Head of caudate nucleus (tissue), 42 donors: Measurements from ENCODE around the gene CACFD1.

Experiments
- DNase-seq, 42 donors: peaks; one replicate each; pipeline versions ENCODE4 v3.0.0 to v3.0.0-alpha.2; 2020 to 2021; ENCODE audit warnings: mixed read lengths in 7 of 42
- intact Hi-C: fragments of 100-400 bp; cut with DNase I; formaldehyde crosslinking; loops from one replicate; pipeline ENCODE4 v1.15.0; 2022

Gene CACFD1

DNA sequence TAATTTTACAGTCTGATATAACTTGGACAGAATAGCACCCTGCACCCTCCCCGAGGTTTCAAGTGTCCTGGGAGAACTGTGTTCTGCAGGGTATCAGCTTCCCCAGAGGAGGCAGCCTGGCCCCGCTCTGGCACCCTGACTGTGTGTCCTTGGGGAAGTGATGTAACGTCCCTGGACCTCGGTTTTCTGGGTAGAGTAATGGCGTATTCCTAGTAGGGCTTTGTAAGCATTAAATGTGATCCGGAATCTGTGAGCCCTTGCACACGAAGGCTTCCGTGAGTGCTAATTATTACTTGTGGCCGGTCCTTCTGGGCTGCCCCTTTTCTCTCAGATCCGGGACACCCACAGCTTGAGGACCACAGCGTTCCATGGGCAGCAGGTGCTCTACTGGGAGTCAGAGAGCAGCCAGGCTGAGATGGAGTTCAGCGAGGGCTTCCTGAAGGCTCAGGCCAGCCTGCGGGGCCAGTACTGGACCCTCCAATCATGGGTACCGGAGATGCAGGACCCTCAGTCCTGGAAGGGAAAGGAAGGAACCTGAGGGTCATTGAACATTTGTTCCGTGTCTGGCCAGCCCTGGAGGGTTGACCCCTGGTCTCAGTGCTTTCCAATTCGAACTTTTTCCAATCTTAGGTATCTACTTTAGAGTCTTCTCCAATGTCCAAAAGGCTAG lies 1.0 kb upstream of the CACFD1 start:
- intact Hi-C loops = loop anchor here (5.0 kb wide), 1 partner anchor 41 kb away; the partner anchor contains the start of gene REXO4
- no peak for DNase-seq

- peak in 21 of 42 donors; percentile 22 to 62 (median 42) for DNase-seq
- intact Hi-C loops = no loop called here
Observed at GRCh38 chr9:133460405-133461175, 812 bp downstream of the CACFD1 start.

DNA sequence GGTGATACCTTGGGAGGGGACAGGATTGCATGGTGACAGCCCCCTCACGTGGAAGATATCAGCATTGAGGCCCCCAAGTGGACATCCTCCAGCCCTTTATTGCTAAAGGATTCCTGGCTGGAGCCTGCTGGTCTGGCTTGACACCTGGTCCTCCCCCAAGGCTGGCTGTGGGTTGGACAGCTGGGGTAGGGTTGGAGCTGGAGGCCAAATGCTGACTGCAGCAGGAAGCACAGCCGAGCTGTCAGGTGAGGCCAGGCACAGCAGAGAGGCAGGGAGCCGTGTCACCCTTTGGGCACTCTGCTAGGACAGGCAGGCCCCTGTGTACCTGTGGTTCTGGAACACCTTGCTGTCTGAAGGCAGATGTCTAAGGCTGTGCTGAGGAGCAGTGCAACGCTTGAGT lies 2.2 kb downstream of the CACFD1 start:
- no peak for DNase-seq

GRCh38 chr9:133463234-133463863 lies 3.6 kb downstream of the CACFD1 start:
- intact Hi-C loops = no loop called here
- DNase-seq = peak in 25 of 42 donors; percentile 26 to 82 (median 56)

More for the DNA sequence above, 2.2 kb downstream of the CACFD1 start:
- intact Hi-C loops = no loop called here

- intact Hi-C loops = no loop called here
Observed at GRCh38 chr9:133463864-133464615, 4.3 kb downstream of the CACFD1 start.

GRCh38 chr9:133464638-133465037 lies 4.9 kb downstream of the CACFD1 start:
- intact Hi-C loops = no loop called here
- DNase-seq = no peak

More at GRCh38 chr9:133463864-133464615, 4.3 kb downstream of the CACFD1 start:
- no peak for DNase-seq

DNA sequence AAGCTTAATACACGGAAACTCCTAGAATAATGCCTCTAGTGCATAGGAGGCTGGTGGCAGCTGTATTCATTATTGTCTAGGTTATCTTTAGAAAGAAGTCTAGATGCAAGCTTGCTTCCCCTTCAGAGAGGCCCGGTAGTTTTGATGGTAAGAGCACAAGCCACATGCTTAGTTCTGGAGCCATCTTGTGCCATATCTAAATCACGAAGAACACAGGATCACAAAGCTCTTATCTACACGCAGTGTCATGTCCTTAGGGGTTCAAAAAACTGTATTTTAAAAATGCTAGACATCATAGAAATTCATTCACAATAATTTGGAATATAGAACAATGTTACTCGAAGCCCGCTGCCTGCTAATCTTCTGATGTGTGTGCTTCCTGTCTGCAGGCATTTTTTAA lies 6.2 kb downstream of the CACFD1 start:
- DNase-seq = no peak
- intact Hi-C loops = no loop called here

DNA sequence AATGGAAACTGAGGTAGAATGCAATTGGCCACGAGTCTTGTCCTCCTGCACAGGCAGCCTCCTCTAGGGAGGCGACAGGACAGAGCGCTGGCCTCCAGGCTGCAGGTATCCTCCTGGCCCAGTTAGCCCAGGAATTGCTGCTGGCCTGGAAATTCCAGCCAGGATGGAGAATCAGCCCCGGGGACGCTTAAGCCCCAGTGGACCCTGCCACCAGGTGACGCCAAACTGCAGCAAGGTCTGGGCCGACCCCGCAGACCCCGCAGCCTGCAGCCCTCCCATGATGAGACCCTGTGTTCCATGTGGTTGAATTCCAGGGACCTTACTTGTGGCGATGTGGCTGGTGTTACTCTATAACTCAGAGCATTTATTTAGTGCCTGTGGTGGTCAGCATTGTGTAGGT lies 7.3 kb downstream of the CACFD1 start:
- DNase-seq = no peak
- intact Hi-C loops = no loop called here

GRCh38 chr9:133468374-133468773 lies 8.6 kb downstream of the CACFD1 start:
- intact Hi-C loops = no loop called here
- no peak for DNase-seq

DNA sequence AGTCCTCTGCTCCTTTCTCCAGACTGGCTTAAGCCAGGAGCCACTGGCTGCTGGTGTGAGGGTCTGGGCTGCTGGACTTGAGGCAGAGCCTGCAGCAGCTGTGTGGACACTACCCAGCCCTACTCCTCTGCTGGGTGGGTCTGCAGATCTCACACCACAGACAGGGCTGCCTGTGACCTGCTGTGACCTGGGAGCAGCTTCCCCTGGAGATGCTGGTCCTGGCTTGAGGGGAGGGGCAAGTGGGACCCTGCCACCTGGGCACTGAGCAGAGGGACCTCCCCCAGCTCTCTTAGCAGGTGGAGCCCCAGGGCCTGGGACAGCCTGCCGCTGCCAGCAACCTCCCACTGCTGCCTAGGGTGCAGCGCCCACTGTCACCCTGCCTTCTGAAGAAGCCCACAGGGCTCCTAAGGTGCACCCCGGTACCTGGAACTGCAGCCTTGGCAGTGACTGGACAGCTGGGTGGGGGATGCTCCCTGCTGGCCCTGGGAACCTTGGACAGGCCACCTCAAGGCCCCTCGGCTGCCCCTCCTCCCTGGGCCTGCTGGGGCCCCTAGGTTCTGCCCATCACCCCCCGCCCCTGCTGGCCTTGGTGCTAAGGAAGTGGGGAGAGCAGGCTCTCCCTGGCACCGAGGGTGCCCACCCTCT lies 9.1 kb downstream of the CACFD1 start:
- no peak for DNase-seq
- intact Hi-C loops = no loop called here

- no peak for DNase-seq
- intact Hi-C loops = loop anchor here (10.0 kb wide), 1 partner anchor 116 kb away; the partner anchor contains the start of genes SURF1 and SURF2
Observed at GRCh38 chr9:133470427-133470924, 10.7 kb downstream of the CACFD1 start.

DNA sequence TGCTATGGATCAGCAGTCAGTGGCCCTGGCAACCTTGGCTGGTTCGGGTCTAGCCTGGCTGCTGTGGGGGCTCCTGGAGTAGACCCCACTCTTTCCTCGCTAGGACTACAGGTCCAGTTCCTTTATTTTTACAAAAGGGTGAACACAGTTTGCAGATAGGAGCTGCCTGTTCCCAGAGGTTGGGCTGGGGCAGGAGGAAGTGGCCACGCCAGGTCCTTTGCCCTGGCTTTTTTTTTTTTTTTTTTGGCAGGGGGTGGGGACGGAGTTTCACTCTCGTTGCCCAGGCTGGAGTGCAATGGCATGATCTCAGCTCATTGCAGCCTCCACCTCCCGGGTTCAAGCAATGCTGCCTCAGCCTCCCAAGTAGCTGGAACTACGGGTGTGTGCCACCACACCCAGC lies 11.2 kb downstream of the CACFD1 start:
- intact Hi-C loops = loop anchor here (10.0 kb wide), 1 partner anchor 116 kb away; the partner anchor contains the start of genes SURF1 and SURF2
- no peak for DNase-seq

GRCh38 chr9:133471551-133472276 lies 11.9 kb downstream of the CACFD1 start:
- intact Hi-C loops = loop anchor here (10.0 kb wide), 1 partner anchor 117 kb away; the partner anchor contains the start of genes SURF1 and SURF2
- DNase-seq = no peak

DNA sequence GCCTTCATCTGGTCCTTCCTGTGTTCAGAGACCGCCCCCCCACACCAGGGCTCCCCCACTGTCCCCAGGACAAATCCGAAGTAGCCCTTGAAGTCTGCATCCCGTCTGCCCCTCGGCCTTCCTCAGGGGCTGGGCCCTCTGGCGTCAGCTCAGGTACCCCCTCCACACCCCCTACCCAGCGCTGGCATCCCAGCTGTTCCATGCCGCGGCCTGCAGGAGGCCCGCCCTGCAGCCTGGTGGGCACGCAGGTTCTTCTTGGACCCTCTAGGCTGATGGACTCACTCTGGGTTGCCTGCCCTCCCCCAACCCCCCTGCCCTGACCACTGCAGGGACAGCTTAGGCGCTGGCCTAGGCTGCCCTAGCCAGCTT lies 12.5 kb downstream of the CACFD1 start:
- DNase-seq = no peak
- intact Hi-C loops = loop anchor here (10.0 kb wide), 1 partner anchor 117 kb away; the partner anchor contains the start of genes SURF1 and SURF2

GRCh38 chr9:133472753-133473378 lies 13.1 kb downstream of the CACFD1 start:
- DNase-seq = no peak
- intact Hi-C loops = loop anchor here (10.0 kb wide), 1 partner anchor 118 kb away; the partner anchor contains the start of genes SURF1 and SURF2

- no peak for DNase-seq
- intact Hi-C loops = loop anchor here (10.0 kb wide), 1 partner anchor 119 kb away; the partner anchor contains the start of genes SURF1 and SURF2
Observed at GRCh38 chr9:133473743-133474142, 14.0 kb downstream of the CACFD1 start.

DNA sequence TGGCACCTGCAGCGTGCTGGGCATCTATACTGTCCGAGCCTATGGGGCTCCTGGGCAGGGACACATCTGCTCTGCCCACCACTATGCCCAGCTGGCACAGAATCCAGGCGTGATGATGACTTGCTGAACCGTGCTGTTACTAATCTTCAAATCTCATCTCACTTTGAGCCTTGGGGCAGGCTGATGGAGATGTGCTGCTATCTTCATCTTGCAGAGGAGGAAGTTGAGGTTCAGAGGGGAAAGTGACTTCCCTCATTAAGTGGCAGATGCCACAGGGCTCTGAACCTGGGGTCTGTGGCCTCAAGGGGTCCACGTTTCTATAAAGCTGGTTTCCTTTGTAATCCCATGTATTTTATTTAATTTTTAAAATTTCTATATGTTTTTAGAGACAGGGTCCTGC lies 14.4 kb downstream of the CACFD1 start:
- DNase-seq = no peak
- intact Hi-C loops = loop anchor here (10.0 kb wide), 1 partner anchor 119 kb away; the partner anchor contains the start of genes SURF1 and SURF2
